GM23338 (cell line): Measurements from ENCODE around the gene AP2B1. TPM values are rescaled to one million over a fixed set of nuclear protein-coding genes. Genes with fewer than 3 reads are reported as not detected.
A peak's percentile ranks its signal among the peaks of the same experiment; 100 is the strongest.

Source experiments
- ATAC-seq: fragments of 200-7000 bp; cut with Tn5 transposase; 3 replicates; pipeline ENCODE4 v1.9.1; 2020
- DNase-seq: peaks from one replicate; pipeline ENCODE4 v3.0.0-alpha.2; 2015; ENCODE audit warnings: low spot score
- H2AFZ ChIP-seq: fragments of 200-600 bp; sonication (generic); 2 replicates; pipeline ENCODE4 v1.8.0; 2016; ENCODE audit warnings: antibody characterized with exemption, mild to moderate bottlenecking, moderate library complexity
- H3F3A ChIP-seq: fragments of 200-600 bp; sonication (generic); replicated peaks from 2 replicates; pipeline ENCODE4 v1.8.0; 2017; ENCODE audit warnings: antibody characterized with exemption, mixed run types, low read depth
- H3K27ac ChIP-seq: fragments of 200-600 bp; sonication (generic); 2 replicates; pipeline ENCODE4 v1.6.1; 2016; ENCODE audit warnings: low read depth
- H3K27me3 ChIP-seq: fragments of 200-600 bp; sonication (generic); 2 replicates; pipeline ENCODE4 v1.8.0; 2016; ENCODE audit warnings: mild to moderate bottlenecking, mixed run types, moderate library complexity; ENCODE audit not compliant: insufficient read depth
- H3K36me3 ChIP-seq: fragments of 200-600 bp; sonication (generic); 2 replicates; pipeline ENCODE4 v1.8.0; 2016; ENCODE audit warnings: mild to moderate bottlenecking; ENCODE audit not compliant: insufficient read depth
- H3K4me1 ChIP-seq: fragments of 200-600 bp; sonication (generic); 2 replicates; pipeline ENCODE4 v1.8.0; 2016; ENCODE audit warnings: mild to moderate bottlenecking, moderate library complexity; ENCODE audit not compliant: insufficient read depth
- H3K4me2 ChIP-seq: fragments of 200-600 bp; sonication (generic); 2 replicates; pipeline ENCODE4 v1.7.1; 2017; ENCODE audit warnings: mixed run types
- H3K4me3 ChIP-seq: fragments of 200-600 bp; sonication (generic); 2 replicates; pipeline ENCODE4 v1.6.1; 2016; ENCODE audit warnings: mixed run types
- H3K79me2 ChIP-seq: fragments of 200-600 bp; sonication (generic); replicated peaks from 2 replicates; pipeline ENCODE4 v1.8.0; 2017; ENCODE audit warnings: mild to moderate bottlenecking; ENCODE audit not compliant: insufficient read depth
- H3K9me2 ChIP-seq: fragments of 200-600 bp; sonication (generic); 2 replicates; pipeline ENCODE4 v1.8.0; 2017; ENCODE audit not compliant: insufficient read depth
- H4K20me1 ChIP-seq: fragments of 200-600 bp; sonication (generic); replicated peaks from 2 replicates; pipeline ENCODE4 v1.8.0; 2017; ENCODE audit warnings: mild to moderate bottlenecking; ENCODE audit not compliant: insufficient read depth
- H3K27ac Mint-ChIP-seq: 2 replicates; pipeline ENCODE4 v1.8.0; 2020; ENCODE audit warnings: inconsistent platforms, mild to moderate bottlenecking, moderate library complexity, mixed read lengths
- H3K27me3 Mint-ChIP-seq: 3 replicates; pipeline ENCODE4 v1.8.0; 2022; ENCODE audit warnings: low read depth, mild to moderate bottlenecking, moderate library complexity, mixed read lengths, inconsistent platforms; ENCODE audit not compliant: insufficient read depth, poor library complexity
- H3K36me3 Mint-ChIP-seq: 3 replicates; pipeline ENCODE4 v1.8.0; 2021; ENCODE audit warnings: low read depth, mild to moderate bottlenecking, inconsistent platforms, moderate library complexity, mixed read lengths
- H3K4me1 Mint-ChIP-seq: 3 replicates; pipeline ENCODE4 v1.8.0; 2020; ENCODE audit warnings: mild to moderate bottlenecking, inconsistent platforms, mixed read lengths
- H3K4me3 Mint-ChIP-seq: 3 replicates; pipeline ENCODE4 v1.8.0; 2021; ENCODE audit warnings: moderate library complexity, mild to moderate bottlenecking, inconsistent platforms, mixed read lengths
- H3K9me3 Mint-ChIP-seq: 3 replicates; pipeline ENCODE4 v1.8.0; 2020; ENCODE audit warnings: moderate library complexity, mild to moderate bottlenecking, inconsistent platforms, mixed read lengths
- CREB1 ChIP-seq: fragments of 250-450 bp; sonication (Bioruptor Pico); IDR thresholded peaks from 2 replicates; pipeline ENCODE4 v1.5.0; 2020; ENCODE audit warnings: low read depth, mild to moderate bottlenecking, moderate library complexity
- EZH2 ChIP-seq: fragments of 200-600 bp; sonication (generic); IDR thresholded peaks from one replicate; pipeline ENCODE4 v1.8.0; 2017; ENCODE audit warnings: antibody characterized with exemption, mild to moderate bottlenecking, low read depth; ENCODE audit not compliant: unreplicated experiment
- EZH2phosphoT487 ChIP-seq: fragments of 200-600 bp; sonication (generic); IDR thresholded peaks from one replicate; pipeline ENCODE4 v1.8.1; 2018; ENCODE audit warnings: antibody characterized with exemption; ENCODE audit not compliant: unreplicated experiment
- JUNB ChIP-seq: IDR thresholded peaks from one replicate; pipeline ENCODE4 v1.6.1; 2016; ENCODE audit warnings: antibody characterized with exemption; ENCODE audit not compliant: unreplicated experiment
- NANOG ChIP-seq: IDR thresholded peaks from 2 replicates; pipeline ENCODE4 v1.6.1; 2016; ENCODE audit warnings: antibody characterized with exemption, borderline replicate concordance
- POLR2AphosphoS5 ChIP-seq: IDR thresholded peaks from 2 replicates; pipeline ENCODE4 v1.6.1; 2016; ENCODE audit warnings: antibody characterized with exemption, low read depth
- STAT1 ChIP-seq: IDR thresholded peaks from one replicate; pipeline ENCODE4 v1.6.1; 2016; ENCODE audit warnings: antibody characterized with exemption; ENCODE audit not compliant: unreplicated experiment
- ZNF114 ChIP-seq: fragments of 250-450 bp; sonication (Bioruptor Pico); IDR thresholded peaks from 2 replicates; pipeline ENCODE4 v1.5.0; 2020; ENCODE audit warnings: mild to moderate bottlenecking, moderate library complexity
- ZNF331 ChIP-seq: fragments of 250-450 bp; sonication (Bioruptor Pico); IDR thresholded peaks from 2 replicates; pipeline ENCODE4 v1.5.0; 2020; ENCODE audit warnings: low read depth, mild to moderate bottlenecking, moderate library complexity
- polyA plus RNA-seq: library from polyadenylated mRNA; unstranded; fragments of >200 nt; fragmentation: Nextera tagmentation; extraction: Ambion mirVana; gene quantifications from 2 replicates; pipeline ENCODE4 v1.2.1, GENCODE V29; 2016
- total RNA-seq: library from RNA; depleted of rRNA; stranded (reverse); fragments of >200 nt; shearing (Covaris generic); gene quantifications from 2 replicates; pipeline ENCODE4 v1.2.3, GENCODE V29; 2014
- TF ChIP-seq, protein P1 (sequence below), 2 experiments: fragments of 200-600 bp in 1 of 2; sonication (generic) in 1 of 2; conservative IDR thresholded peaks; 2 replicates each; pipeline versions ENCODE4 v1.5.1 to v1.6.1; 2016 to 2017; ENCODE audit warnings: antibody characterized with exemption in 2 of 2, low read depth in 2 of 2, mild to moderate bottlenecking in 2 of 2, moderate library complexity in 1 of 2
- TF ChIP-seq, protein P2 (sequence below): IDR thresholded peaks from 2 replicates; pipeline ENCODE4 v1.6.1; 2016; ENCODE audit warnings: antibody characterized with exemption
- TF ChIP-seq, protein P3 (sequence below): fragments of 250-450 bp; sonication (Bioruptor Pico); IDR thresholded peaks from 2 replicates; pipeline ENCODE4 v1.5.0; 2020; ENCODE audit warnings: mild to moderate bottlenecking, moderate library complexity
- TF ChIP-seq, protein P4 (sequence below): IDR thresholded peaks from one replicate; pipeline ENCODE4 v1.6.1; 2018; ENCODE audit warnings: antibody characterized with exemption; ENCODE audit not compliant: unreplicated experiment

Gene AP2B1
- total and polyA plus RNA-seq, 2 experiments from 2014 or later, result 89.7 to 144 TPM

DNA sequence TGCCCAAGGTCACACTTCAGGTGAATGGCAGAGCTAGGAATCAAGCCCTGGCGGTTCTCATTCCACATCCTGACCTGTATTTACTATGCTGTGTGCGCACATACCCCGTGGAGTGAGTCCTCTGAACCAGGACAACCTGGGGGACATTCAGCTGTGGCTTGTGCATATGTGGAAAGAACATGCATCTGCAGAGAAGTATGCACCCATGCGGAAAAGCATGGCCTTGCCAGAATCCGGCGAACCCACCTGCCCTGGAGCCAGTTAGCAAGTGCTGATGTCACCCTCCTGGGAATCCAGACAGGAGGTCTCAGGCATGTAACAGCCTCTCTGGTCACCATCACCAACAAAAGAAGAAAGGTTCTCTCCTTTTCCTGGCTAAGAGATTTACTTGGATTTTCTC, 146.2 kb downstream of the AP2B1 start:
- Histone ChIP-seq H3K27me3 (peaks cover 19% of the 10 kb centered on the region), H3F3A (0 out of 2 replicates have a peak, but pooled peaks cover 3% of the 10 kb centered on the region), H3K36me3 (no peaks in the 10 kb centered on the region), H4K20me1 (no peaks in the 10 kb centered on the region; the same call in 1 of the 2 replicates), H3K9me2 (no peaks in the 10 kb centered on the region), H3K4me3 (no peak overlapping the region), H3K27ac (no peak overlapping the region), H3K79me2 (no peaks in the 10 kb centered on the region), H3K4me2 (no peak overlapping the region), H2AFZ (no peak overlapping the region), H3K4me1 (peaks cover 26% of the 10 kb centered on the region)
- Mint-ChIP-seq H3K27me3 (peaks cover 15% of the 10 kb centered on the region), H3K4me1 (peaks cover 30% of the 10 kb centered on the region), H3K36me3 (no peaks in the 10 kb centered on the region; the same call in 2 of the 3 replicates), H3K4me3 (peak overlapping the region; percentile 91; the same call in 1 of the 3 replicates), H3K27ac (no peak overlapping the region), H3K9me3 (no peaks in the 10 kb centered on the region)
- ATAC-seq, result no peak
- TF ChIP-seq CREB1 (CRISPR knock-in tag) (no peak), EZH2 (no peak), NANOG (no peak), ZNF331 (no peak), POLR2AphosphoS5 (no peak), EZH2phosphoT487 (no peak), STAT1 (no peak), ZNF114 (CRISPR knock-in tag) (no peak), JUNB (no peak)
- TF ChIP-seq, protein P1, sequence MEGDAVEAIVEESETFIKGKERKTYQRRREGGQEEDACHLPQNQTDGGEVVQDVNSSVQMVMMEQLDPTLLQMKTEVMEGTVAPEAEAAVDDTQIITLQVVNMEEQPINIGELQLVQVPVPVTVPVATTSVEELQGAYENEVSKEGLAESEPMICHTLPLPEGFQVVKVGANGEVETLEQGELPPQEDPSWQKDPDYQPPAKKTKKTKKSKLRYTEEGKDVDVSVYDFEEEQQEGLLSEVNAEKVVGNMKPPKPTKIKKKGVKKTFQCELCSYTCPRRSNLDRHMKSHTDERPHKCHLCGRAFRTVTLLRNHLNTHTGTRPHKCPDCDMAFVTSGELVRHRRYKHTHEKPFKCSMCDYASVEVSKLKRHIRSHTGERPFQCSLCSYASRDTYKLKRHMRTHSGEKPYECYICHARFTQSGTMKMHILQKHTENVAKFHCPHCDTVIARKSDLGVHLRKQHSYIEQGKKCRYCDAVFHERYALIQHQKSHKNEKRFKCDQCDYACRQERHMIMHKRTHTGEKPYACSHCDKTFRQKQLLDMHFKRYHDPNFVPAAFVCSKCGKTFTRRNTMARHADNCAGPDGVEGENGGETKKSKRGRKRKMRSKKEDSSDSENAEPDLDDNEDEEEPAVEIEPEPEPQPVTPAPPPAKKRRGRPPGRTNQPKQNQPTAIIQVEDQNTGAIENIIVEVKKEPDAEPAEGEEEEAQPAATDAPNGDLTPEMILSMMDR (conservative IDR thresholded peaks at IDR 0.05; ENCODE audit: low read depth in 2 of 2), result no peak
- TF ChIP-seq, protein P2, sequence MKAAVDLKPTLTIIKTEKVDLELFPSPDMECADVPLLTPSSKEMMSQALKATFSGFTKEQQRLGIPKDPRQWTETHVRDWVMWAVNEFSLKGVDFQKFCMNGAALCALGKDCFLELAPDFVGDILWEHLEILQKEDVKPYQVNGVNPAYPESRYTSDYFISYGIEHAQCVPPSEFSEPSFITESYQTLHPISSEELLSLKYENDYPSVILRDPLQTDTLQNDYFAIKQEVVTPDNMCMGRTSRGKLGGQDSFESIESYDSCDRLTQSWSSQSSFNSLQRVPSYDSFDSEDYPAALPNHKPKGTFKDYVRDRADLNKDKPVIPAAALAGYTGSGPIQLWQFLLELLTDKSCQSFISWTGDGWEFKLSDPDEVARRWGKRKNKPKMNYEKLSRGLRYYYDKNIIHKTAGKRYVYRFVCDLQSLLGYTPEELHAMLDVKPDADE, result no peak
- TF ChIP-seq, protein P3, sequence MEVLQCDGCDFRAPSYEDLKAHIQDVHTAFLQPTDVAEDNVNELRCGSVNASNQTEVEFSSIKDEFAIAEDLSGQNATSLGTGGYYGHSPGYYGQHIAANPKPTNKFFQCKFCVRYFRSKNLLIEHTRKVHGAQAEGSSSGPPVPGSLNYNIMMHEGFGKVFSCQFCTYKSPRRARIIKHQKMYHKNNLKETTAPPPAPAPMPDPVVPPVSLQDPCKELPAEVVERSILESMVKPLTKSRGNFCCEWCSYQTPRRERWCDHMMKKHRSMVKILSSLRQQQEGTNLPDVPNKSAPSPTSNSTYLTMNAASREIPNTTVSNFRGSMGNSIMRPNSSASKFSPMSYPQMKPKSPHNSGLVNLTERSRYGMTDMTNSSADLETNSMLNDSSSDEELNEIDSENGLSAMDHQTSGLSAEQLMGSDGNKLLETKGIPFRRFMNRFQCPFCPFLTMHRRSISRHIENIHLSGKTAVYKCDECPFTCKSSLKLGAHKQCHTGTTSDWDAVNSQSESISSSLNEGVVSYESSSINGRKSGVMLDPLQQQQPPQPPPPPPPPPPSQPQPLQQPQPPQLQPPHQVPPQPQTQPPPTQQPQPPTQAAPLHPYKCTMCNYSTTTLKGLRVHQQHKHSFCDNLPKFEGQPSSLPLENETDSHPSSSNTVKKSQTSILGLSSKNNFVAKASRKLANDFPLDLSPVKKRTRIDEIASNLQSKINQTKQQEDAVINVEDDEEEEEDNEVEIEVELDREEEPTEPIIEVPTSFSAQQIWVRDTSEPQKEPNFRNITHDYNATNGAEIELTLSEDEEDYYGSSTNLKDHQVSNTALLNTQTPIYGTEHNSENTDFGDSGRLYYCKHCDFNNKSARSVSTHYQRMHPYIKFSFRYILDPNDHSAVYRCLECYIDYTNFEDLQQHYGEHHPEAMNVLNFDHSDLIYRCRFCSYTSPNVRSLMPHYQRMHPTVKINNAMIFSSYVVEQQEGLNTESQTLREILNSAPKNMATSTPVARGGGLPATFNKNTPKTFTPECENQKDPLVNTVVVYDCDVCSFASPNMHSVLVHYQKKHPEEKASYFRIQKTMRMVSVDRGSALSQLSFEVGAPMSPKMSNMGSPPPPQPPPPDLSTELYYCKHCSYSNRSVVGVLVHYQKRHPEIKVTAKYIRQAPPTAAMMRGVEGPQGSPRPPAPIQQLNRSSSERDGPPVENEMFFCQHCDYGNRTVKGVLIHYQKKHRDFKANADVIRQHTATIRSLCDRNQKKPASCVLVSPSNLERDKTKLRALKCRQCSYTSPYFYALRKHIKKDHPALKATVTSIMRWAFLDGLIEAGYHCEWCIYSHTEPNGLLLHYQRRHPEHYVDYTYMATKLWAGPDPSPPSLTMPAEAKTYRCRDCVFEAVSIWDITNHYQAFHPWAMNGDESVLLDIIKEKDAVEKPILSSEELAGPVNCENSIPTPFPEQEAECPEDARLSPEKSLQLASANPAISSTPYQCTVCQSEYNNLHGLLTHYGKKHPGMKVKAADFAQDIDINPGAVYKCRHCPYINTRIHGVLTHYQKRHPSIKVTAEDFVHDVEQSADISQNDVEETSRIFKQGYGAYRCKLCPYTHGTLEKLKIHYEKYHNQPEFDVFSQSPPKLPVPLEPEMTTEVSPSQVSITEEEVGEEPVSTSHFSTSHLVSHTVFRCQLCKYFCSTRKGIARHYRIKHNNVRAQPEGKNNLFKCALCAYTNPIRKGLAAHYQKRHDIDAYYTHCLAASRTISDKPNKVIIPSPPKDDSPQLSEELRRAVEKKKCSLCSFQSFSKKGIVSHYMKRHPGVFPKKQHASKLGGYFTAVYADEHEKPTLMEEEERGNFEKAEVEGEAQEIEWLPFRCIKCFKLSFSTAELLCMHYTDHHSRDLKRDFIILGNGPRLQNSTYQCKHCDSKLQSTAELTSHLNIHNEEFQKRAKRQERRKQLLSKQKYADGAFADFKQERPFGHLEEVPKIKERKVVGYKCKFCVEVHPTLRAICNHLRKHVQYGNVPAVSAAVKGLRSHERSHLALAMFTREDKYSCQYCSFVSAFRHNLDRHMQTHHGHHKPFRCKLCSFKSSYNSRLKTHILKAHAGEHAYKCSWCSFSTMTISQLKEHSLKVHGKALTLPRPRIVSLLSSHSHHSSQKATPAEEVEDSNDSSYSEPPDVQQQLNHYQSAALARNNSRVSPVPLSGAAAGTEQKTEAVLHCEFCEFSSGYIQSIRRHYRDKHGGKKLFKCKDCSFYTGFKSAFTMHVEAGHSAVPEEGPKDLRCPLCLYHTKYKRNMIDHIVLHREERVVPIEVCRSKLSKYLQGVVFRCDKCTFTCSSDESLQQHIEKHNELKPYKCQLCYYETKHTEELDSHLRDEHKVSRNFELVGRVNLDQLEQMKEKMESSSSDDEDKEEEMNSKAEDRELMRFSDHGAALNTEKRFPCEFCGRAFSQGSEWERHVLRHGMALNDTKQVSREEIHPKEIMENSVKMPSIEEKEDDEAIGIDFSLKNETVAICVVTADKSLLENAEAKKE, result no peak
- TF ChIP-seq, protein P4, sequence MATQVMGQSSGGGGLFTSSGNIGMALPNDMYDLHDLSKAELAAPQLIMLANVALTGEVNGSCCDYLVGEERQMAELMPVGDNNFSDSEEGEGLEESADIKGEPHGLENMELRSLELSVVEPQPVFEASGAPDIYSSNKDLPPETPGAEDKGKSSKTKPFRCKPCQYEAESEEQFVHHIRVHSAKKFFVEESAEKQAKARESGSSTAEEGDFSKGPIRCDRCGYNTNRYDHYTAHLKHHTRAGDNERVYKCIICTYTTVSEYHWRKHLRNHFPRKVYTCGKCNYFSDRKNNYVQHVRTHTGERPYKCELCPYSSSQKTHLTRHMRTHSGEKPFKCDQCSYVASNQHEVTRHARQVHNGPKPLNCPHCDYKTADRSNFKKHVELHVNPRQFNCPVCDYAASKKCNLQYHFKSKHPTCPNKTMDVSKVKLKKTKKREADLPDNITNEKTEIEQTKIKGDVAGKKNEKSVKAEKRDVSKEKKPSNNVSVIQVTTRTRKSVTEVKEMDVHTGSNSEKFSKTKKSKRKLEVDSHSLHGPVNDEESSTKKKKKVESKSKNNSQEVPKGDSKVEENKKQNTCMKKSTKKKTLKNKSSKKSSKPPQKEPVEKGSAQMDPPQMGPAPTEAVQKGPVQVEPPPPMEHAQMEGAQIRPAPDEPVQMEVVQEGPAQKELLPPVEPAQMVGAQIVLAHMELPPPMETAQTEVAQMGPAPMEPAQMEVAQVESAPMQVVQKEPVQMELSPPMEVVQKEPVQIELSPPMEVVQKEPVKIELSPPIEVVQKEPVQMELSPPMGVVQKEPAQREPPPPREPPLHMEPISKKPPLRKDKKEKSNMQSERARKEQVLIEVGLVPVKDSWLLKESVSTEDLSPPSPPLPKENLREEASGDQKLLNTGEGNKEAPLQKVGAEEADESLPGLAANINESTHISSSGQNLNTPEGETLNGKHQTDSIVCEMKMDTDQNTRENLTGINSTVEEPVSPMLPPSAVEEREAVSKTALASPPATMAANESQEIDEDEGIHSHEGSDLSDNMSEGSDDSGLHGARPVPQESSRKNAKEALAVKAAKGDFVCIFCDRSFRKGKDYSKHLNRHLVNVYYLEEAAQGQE, result no peak
- DNase-seq, result no peak
